CD4-positive, alpha-beta T cell treated with Interleukin-10 for 1 hour (primary cell): ENCODE measurements around the gene FLVCR2.
"Not testable (repeated sequence)": the region's sequence is repeated elsewhere in the genome, so short reads cannot be mapped to it uniquely, and the experiment has no call there.

Source experiments
- DNase-seq: peaks from one replicate; pipeline ENCODE4 v3.0.0-alpha.2; 2020

FLVCR2 gene

GRCh38 chr14:75673345-75674035 is 95.1 kb downstream of the FLVCR2 start:
- DNase-seq: no peak

GRCh38 chr14:75675265-75675960 is 97.0 kb downstream of the FLVCR2 start:
- DNase-seq: no peak

GRCh38 chr14:75685910-75686309 is 107.5 kb downstream of the FLVCR2 start:
- no peak for DNase-seq

- no peak for DNase-seq
These were observed 110.6 kb downstream of the FLVCR2 start for GRCh38 chr14:75689012-75689411.

GRCh38 chr14:75690010-75690409 is 111.6 kb downstream of the FLVCR2 start:
- DNase-seq: no peak

GRCh38 chr14:75695025-75695424 is 116.6 kb downstream of the FLVCR2 start:
- DNase-seq: not testable (repeated sequence)

GRCh38 chr14:75697386-75697785 is 119.0 kb downstream of the FLVCR2 start:
- DNase-seq: no peak
